Uterus (tissue), 2 donors: Measurements from ENCODE around the gene OASL.

Experiments used
- CTCF ChIP-seq, 4 experiments: fragments of 200-600 bp in 2 of 4; fragments of 450-650 bp in 2 of 4; sonication (generic) in 2 of 4; IDR thresholded peaks; one replicate each; pipeline ENCODE4 v1.5.1; 2016 to 2019; ENCODE audit warnings: antibody characterized with exemption in 4 of 4, mild to moderate bottlenecking in 2 of 4, moderate library complexity in 1 of 4
- POLR2A ChIP-seq, 2 donors: fragments of 450-650 bp; IDR thresholded peaks; one replicate each; pipeline ENCODE4 v1.6.1; 2016; ENCODE audit warnings: antibody characterized with exemption in 2 of 2, mild to moderate bottlenecking in 1 of 2, moderate library complexity in 1 of 2

- TF ChIP-seq CTCF (IDR thresholded peaks at IDR 0.05), result no peak
- TF ChIP-seq POLR2A (IDR thresholded peaks at IDR 0.05), result no peak
These were observed 25.3 kb downstream of the OASL start for GRCh38 chr12:121013715-121014114.
